HG03159 (cell line): ENCODE measurements around the gene JKAMP.

Source experiments
- ATAC-seq: cut with Tn5 transposase; IDR thresholded peaks from one replicate; pipeline ENCODE4 v1.9.1; 2021; ENCODE audit warnings: mild to moderate bottlenecking, moderate library complexity; ENCODE audit not compliant: unreplicated experiment

Gene JKAMP

GRCh38 chr14:59537476-59537875 is 53.2 kb downstream of the JKAMP start:
- no peak for ATAC-seq

GRCh38 chr14:59538936-59539335 is 54.6 kb downstream of the JKAMP start:
- ATAC-seq: no peak

- ATAC-seq: no peak
Measured at GRCh38 chr14:59540852-59541251, 56.5 kb downstream of the JKAMP start.

- no peak for ATAC-seq
Measured at GRCh38 chr14:59541731-59542130, 57.4 kb downstream of the JKAMP start.

GRCh38 chr14:59543873-59544272 is 59.6 kb downstream of the JKAMP start:
- no peak for ATAC-seq

GRCh38 chr14:59547310-59547709 is 63.0 kb downstream of the JKAMP start:
- ATAC-seq: no peak
